NOMO-1 treated with DMSO at 0.1 percent for 48 hours (cell line): ENCODE results near the gene GALNT2.

Experiments
- DNase-seq: peaks from one replicate; lab custom pipeline; 2025; ENCODE audit not compliant: unreplicated experiment; lab: John Stamatoyannopoulos, UW

The GALNT2 gene

DNA sequence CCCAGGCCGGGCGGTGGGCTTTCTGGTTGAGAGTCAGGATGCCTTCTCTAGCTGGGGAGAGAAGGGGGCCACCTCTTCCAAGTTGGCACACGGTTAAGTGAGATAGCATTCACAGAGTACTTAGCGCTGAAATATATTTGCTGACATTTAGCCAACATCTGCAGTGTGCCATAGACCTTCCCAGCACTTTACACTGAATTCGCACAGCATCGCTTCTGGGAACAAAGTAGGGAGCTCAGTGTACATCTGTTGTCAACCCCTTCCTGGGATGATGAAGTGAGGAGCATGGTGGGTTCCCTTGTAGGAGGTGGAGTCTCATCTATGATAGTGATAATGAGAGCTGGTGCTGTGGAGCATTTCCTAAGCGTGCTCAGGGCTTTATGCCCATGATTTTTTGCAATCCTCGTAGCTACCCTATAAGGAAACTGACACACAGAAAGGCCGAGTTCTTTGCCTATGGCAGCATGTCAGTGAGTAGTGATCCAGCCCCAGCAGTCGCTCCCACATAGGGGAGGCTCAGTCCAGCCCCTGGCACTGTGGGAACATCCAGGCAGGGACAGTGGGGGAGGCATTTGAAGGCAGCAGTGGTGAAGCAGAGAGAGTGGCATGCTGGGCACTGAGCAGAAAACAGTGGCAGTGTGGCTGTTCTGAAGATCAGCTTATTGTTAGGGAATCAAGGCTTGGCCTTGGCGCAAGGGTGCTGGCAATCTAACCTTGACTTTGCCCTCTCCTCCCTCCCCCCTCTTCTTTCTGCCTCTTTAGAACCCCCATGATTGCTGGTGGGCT lies 182.8 kb downstream of the GALNT2 start:
- no peak for DNase-seq

DNA sequence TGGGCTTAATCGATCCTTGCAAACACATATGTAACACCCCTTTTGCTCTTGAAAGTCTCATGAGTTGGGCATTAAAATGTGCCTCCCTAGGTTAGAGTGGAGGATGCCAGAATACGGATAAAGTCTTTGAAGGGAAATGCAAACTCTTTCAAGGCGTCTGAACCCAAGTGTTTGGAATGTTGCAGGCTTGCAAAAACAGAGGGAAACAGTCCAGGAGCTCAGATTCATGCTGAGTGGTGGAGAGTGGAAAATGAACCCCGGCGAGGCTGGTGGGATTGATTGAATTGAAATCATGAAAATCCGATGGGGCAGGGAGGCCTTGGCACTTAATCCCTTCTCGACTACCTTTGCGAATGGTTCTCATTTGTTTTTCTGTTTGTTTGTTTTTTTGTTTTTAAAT lies 183.6 kb downstream of the GALNT2 start:
- DNase-seq: no peak

DNA sequence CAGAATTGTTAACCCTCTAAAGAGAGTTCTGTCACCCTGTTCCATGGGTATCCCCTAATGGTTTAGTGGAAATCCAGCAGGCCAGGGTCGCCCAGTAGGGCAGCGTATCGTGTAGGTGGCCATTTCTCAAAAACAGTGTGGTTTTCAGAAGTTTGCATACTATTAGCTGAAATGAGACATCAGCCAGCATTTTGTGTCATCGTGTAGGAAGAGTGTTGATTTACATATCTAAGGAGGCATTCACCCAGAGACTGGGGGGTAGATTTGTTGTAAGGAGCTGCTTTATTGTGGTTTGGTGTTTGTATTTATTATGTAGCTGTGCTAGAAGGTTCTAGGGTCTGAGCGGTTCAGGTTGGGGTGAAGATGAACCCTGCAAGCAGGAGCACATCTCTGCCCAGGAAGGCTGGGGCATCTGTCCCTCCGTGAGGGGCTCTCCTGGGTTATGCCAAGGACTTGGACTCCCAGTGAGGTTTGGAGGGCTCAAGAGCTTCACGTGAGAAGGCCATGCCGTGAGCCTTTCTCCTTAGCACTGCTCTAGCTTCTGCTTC lies 184.7 kb downstream of the GALNT2 start:
- DNase-seq: no peak

DNA sequence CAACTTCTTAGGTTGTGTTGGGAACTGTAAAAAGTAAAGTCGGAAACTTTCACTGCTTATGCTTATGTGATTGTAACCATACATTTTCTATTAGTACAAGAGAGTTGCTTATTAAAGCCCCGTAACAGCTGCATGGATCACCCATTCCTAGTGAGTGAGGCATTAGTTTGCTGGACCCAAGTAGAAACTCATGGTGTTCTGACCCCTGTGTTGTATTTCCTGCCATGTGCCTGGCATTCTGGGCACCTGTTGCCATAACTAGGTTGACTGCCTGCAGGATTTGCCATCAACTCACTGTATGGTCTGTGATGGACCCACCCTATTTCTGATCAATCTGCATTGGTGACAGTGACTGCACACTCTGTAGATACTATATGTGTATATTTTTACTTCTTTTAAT lies 186.1 kb downstream of the GALNT2 start:
- no peak for DNase-seq

DNA sequence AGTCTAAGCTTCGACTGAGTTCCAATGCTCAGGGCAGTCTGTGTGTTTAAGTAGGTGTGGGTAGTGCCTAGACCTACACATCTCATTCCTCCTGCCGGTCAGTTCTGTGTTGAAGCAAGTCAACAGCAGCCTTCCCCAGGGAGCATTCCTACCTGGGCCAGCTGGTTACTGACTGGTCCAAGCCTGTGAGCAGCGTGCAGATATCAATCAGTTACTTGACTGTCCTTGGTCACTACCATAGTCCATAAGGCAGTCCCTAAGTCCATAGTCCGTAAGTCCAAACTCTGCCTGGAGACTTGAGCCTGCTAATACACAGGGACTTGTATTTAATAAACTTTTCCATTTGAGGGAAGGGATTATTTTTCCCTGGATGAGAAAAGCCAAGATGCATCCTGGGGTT lies 187.2 kb downstream of the GALNT2 start:
- DNase-seq: no peak

DNA sequence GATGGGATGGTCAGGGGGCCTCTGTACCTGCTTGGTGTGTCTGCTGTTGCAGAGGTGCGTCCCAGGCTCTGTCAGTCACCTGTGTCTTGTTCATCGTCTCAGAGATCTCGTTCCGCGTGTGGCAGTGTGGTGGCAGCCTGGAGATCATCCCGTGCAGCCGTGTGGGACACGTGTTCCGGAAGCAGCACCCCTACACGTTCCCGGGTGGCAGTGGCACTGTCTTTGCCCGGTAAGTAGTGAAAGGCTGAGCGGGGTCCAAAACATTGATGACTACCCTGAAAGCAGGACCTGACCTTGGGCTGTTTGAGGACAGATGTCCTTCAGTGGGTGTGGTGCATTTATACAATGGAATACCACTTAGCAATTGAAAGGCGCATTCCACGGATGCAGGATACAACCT lies 188.1 kb downstream of the GALNT2 start:
- DNase-seq: no peak

DNA sequence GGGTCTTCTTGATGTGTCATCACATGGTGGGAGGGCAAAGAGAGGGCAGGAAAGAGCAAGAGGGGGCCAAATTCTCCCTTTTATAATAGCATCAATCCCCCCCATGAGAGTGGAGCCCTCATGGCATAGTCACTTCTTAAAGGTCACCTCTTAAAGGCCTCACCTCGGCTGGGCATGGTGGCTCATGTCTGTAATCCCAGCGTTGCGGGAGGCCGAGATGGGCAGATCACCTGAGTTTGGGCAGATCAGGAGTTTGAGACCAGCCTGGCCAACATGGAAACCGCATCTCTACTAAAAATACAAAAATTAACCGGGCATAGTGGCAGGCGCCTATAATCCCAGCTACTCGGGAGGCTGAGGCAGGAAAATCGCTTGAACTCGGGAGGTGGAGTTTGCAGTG lies 189.0 kb downstream of the GALNT2 start:
- no peak for DNase-seq

DNA sequence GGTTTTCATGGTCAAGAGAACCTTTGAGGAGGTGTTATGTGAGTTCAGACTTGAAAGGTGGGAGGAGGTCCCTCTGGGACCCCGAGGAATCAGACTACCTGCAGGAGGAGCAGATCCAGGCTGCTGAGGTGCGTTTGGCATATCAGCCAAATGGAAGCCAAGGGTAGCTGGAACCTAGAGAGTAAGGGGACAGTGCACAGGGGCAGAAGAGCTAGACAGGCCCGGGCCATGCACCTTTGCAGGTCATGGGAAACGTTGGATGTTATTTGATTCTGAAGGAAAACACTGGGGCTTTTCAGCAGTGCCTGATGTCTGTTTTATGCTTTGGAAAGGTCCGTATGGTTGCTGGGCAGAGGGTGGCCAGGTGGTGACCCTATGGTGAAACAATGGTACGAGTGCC lies 189.9 kb downstream of the GALNT2 start:
- DNase-seq: no peak

DNA sequence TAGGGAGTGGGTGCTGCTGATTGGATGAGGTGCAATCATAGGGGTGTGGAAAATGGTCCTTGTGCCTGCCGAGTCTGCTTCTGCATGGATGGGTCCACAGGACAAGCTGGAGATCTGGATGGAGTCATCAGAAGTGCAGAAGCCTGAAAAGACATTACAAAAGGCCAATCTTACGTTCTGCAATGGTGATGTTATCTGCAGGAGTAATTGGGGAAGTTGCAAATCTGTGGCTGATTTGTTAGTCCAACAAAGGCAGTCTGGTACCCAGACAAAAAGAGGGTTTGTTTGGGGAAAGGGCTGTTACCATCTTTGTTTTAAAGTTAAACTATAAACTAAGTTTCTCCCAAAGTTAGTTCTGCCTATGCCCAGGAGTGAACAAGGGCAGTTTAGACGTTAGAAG lies 192.6 kb downstream of the GALNT2 start:
- no peak for DNase-seq

DNA sequence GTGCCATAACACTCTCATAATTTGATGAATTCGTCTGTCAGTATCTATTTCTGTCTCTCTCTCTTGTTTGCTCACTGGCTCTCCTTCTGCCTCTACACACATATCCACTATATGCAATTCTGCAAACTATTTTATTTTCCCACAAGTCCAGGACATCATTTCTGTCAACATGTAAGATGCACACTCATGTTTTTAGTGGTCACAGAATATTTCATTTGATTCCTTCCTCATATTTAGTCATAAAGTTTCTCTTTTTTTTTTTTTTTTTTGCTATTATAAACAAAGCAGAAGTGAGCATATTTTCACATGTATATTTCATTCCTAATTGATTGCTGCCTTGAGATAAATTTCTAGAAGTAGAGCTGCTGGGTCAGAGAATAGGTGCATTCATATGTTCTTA lies 193.8 kb downstream of the GALNT2 start:
- no peak for DNase-seq

DNA sequence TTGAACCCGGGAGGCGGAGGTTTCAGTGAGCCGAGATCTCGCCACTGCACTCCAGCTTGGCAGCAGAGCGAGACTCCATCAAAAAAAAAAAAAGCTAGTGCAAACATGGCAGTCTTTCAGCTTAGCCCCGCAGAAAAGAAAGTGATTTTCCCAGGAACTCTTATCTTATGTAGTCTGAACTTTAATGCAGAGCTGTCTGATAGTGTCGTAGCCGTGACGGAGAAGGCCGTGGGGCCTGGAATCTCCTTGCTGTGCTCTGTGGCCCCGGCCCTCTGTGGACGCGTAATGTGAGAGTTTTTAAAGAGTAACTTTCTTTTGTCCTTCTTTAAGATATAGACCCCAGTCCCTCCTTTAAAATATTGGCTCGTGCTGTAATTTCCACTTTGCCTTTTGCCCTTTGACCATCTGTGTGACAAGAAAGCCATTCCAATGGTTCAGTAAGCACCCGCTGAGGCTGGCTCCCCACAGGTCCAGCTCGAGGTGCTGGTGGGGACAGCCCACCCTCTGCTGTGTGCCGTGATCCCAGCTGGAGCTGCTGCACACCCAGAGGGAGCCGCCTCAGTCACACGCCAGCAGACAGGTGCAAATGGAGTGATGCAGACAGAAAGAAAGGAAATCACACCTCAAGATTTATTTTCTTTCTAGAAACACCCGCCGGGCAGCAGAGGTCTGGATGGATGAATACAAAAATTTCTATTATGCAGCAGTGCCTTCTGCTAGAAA lies 195.1 kb downstream of the GALNT2 start:
- no peak for DNase-seq

DNA sequence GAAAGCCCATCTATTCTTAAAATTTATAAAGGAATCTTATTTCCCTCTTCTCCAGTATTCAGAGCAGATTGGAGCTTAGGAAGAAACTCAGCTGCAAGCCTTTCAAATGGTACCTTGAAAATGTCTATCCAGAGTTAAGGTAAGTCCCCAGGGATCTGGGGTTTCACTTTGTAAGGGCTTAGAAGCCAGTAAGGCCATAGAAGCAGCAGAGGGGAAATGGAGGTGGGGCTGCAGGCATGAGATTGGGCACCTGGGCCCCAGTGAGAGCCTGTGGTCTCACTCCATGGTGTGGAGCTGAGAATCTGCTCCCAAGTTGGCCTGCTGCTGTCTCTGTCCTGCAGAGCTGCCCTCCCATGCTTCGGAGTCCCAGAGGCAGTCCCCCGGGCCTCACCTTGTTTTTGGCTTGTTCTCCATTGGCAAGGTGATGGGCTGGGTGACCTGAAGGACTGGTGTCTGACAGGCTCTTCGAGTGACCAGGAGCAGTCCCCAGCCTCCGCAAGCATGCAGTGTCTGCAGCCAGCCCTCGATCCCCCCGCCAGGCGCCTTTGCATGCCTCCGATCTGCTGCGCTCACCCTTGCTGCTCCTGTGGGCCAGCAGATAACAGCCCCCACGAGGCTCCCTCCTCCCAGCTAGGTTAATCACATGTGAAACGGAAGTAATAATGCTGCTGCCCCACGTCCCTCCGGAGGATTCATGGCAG lies 196.0 kb downstream of the GALNT2 start:
- no peak for DNase-seq

DNA sequence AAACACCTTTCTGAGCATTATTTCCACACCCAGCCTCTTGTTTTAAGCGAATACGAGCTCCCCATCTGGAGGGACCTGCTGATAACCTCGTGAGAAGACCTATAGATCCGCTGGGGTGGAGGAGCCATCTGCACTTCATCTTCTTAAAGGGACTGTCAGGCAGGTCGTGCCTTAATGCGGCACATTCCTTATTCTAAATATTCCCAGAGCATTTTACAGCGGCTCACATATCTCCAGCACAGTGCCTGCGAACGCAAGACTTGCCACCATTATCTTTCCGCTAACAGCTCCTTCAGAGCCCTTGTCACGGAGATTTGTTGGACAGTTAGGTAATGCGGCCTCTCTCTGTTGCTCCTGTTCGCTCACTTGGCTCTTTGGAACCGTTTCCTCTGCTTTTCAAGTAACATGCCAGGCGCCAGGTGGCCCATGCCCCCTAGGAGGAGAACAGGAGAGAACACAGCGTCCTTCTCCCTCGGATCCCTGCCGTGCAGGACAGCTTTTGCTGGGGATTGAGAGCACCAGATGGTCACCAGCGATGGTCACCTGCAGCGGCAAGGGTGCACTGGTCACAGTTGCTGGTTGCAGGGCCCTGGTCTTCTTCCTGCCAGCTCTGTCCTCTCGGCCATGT lies 196.6 kb downstream of the GALNT2 start:
- no peak for DNase-seq

DNA sequence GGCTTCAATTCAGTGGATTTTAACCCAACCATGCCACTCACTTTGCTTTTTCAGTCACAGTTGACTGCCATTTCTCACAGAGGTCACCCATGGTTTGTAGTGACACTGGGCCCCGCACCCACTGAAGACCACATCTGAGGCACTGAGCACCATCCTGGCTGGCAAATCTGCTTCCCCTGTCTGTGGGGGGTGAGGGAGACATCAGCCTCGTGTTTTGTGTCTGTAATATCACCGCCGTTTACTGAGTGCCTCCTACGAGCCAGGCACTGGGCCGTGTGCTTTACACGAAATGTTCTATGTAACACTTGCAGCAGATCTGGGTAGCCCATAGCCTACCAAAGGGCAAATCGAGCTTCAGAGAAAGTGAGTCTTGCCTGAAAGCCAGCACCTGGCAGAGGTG lies 197.3 kb downstream of the GALNT2 start:
- DNase-seq: no peak

DNA sequence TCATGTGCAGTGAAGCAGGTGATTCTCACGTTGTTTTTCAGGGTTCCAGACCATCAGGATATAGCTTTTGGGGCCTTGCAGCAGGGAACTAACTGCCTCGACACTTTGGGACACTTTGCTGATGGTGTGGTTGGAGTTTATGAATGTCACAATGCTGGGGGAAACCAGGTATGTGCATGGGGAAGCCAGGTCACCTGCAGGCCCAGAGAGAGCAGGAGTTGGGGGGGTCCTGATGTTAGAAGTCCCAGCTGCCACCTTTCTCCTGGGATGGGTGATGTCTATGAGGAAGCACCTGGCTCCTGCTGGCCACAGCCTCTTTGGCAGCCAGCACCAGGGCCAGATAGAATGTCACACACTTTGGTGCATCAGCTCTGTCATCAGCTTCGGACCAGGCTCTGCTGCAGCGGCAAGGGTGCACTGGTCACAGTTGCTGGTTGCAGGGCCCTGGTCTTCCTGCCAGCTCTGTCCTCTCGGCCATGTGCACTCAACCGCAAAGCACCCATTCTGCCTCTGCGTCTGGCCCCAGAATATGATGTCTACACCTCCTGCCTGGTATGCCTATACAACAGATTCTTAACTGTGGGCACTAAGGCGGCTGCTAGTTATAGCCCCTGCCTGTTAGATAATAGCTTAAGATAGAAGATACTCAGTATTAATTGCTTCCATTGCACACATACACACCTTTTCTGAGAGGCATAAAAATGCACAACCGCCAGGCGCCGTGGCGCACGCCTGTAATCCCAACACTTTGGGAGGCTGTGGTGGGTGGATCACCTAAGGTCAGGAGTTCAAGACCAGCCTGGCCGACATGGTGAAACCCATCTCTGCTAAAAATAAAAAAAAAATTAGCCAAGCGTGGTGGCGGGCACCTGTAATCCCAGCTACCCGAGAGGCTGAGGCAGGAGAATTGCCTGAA lies 198.4 kb downstream of the GALNT2 start:
- DNase-seq: no peak

DNA sequence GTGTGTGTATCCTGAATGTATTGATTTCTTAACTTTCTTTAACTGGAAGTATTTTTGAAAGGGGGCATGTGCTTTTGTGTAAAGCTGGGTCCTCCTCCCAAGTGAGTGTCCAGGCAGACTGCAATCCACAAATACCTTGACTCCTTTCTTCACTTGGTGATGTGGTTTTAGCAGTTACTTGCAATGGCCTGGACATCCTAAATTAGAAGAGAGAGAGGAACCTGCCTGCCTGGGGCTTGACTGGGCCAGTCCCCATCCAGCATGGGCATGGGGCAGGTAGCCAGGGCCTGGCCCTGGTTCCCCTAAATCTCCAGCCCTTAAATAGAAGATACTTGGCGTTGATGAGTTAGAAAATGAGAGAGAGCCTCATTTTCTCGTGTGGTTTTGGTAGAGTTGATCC lies 199.4 kb downstream of the GALNT2 start:
- no peak for DNase-seq

DNA sequence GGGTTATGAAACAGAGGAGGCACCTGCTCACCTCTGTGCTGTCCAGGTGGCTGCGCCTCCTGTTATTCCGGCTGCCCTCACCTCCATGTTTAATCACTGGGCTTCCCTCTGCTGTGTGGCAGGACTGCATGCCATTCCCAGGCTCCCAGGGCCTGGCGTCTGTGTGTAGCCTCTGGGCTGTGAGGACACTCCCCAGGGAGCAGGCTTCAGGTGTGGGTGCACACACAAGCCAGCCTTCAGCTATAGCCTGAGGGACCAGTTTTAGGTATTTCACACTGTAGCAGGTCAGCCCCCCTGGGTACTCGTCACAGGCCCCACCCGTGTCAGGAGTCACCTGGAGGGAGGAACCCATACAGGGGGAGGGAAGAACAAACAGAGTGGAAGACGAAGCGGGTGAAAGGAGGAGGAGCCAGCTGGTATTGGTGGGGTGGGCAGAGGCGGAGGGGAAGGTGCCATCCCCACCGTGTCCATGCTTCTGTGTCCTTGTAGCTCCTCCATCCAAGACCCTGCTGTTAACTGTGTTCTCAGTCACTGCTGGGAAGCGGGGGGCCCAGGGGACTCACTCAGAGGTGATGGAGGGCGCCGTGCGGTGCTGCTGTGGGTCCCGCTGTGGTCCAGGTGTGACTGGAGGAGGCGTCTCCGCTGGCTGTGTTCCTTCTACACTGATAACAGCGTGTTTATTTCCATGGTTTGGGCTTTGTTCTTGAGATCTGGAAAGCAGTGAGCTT lies 200.5 kb downstream of the GALNT2 start:
- no peak for DNase-seq

DNA sequence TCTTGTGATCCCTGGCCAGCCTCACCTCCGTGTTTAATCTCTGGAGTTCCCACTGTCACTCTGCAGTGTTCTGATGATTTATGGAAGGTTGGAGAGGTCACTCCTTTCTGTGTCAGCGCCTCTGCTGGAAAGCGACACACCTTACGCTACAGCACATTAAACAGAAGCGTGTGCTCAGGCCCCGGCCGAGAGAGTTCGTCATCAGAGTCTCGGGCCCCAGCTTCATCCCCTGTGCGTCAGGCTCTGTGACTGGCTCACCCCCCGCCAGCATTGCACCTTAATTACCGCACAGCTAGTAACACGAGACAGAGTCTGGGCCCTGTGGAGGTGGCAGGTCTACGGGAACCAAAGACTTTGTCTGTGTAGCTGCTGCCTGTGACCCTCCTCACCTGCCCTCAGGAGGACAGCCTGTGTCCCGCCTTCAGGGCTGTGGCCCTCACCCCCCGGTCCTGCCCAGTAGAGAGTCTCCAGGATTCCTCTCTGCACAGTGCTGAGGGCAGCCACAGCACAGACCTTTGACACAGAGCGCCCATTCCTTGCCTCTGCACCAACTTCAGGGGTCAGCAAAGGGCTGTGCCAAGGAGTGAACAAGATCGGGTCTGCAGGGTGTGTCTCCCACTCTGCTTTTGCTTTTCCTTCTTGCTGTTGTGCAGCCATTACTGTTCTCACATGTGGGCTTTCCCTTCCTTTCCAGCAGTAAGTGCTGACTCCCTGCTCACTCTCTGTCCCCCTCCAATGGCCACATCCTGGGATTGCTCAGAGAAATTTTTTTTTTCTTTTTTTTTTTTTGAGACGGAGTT lies 201.5 kb downstream of the GALNT2 start:
- DNase-seq: peak; percentile 22

DNA sequence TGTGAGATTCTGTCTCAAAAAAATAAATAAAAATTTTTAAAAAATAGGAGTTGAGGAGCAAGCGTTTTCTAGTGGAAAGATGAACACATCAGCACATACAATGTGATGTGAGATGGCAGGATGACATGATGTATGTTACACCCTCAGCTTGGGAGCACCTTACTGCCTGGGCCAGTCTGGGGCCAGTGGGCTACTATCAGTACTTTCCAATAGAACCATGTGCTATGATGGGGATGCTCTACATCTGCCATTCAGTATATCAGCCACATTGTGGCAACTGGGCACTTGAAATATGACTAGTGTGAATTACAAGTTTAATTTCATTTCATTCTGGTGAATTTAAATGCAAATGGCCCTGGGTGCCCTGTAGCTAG lies 203.1 kb downstream of the GALNT2 start:
- no peak for DNase-seq
